GM13977 (cell line): Measurements from ENCODE around the gene RSPO3.

Experiments used
- DNase-seq: peaks from one replicate; pipeline ENCODE4 v3.0.0; 2012; ENCODE audit warnings: low spot score
- CTCF ChIP-seq: IDR thresholded peaks from 2 replicates; pipeline ENCODE4 v1.5.1; 2012; ENCODE audit warnings: mild to moderate bottlenecking, control low read depth; ENCODE audit not compliant: insufficient read depth; ENCODE audit errors: extremely low read depth, missing control alignments
- in situ Hi-C: fragments of 300-500 bp; cut with MboI; formaldehyde crosslinking; loops from one replicate; pipeline ENCODE4 v1.12.0; 2022; ENCODE audit warnings: low sequenced_read_pairs, low pct_unique_long_range_greater_than_20kb, mixed read lengths, inconsistent platforms; ENCODE audit not compliant: unreplicated experiment

RSPO3 gene

GRCh38 chr6:127103482-127103881 is 15.0 kb upstream of the RSPO3 start:
- in situ Hi-C loops: loop anchor here (25.0 kb wide), 1 partner anchor 316 kb away; no protein-coding TSS in a partner anchor
- no peak for TF ChIP-seq CTCF
- no peak for DNase-seq

GRCh38 chr6:127107916-127108315 is 10.6 kb upstream of the RSPO3 start:
- no peak for DNase-seq
- in situ Hi-C loops: loop anchor here (25.0 kb wide), 1 partner anchor 321 kb away; no protein-coding TSS in a partner anchor
- no peak for TF ChIP-seq CTCF

- no peak for TF ChIP-seq CTCF
- no peak for DNase-seq
- in situ Hi-C loops: loop anchor here (25.0 kb wide), 1 partner anchor 323 kb away; no protein-coding TSS in a partner anchor
Observed at GRCh38 chr6:127110712-127111111, 7.8 kb upstream of the RSPO3 start.

- DNase-seq: no peak
- no peak for TF ChIP-seq CTCF
- in situ Hi-C loops: loop anchor here (25.0 kb wide), 1 partner anchor 324 kb away; no protein-coding TSS in a partner anchor
Observed at GRCh38 chr6:127111526-127111925, 6.9 kb upstream of the RSPO3 start.

- no peak for TF ChIP-seq CTCF
- DNase-seq: no peak
- in situ Hi-C loops: loop anchor here (25.0 kb wide), 1 partner anchor 327 kb away; no protein-coding TSS in a partner anchor
Observed at GRCh38 chr6:127114214-127114760, 4.2 kb upstream of the RSPO3 start.

- in situ Hi-C loops: loop anchor here (25.0 kb wide), 1 partner anchor 328 kb away; no protein-coding TSS in a partner anchor
- TF ChIP-seq CTCF: no peak
- DNase-seq: no peak
Observed at GRCh38 chr6:127115084-127115655, 3.3 kb upstream of the RSPO3 start.
